HepG2 (cell line): ENCODE results near the gene SAPCD2. TPM values are rescaled to one million over a fixed set of nuclear protein-coding genes. Genes with fewer than 3 reads are reported as not detected.

ENCODE experiments used
- AKAP8 ChIP-seq: sonication (generic); formaldehyde crosslinking; IDR thresholded peaks from 2 replicates; pipeline ENCODE4 v1.5.1; 2020; ENCODE audit warnings: mild to moderate bottlenecking, missing genetic modification reagents
- CBX1 ChIP-seq: IDR thresholded peaks from one replicate; pipeline ENCODE4 v1.6.1; 2016; ENCODE audit warnings: antibody characterized with exemption, low read depth
- CBX5 ChIP-seq: sonication (generic); formaldehyde crosslinking; IDR thresholded peaks from 2 replicates; pipeline ENCODE4 v1.4.0; 2020; ENCODE audit warnings: missing genetic modification reagents, borderline replicate concordance
- CERS6 ChIP-seq: sonication (generic); formaldehyde crosslinking; IDR thresholded peaks from 2 replicates; pipeline ENCODE4 v1.5.0; 2020; ENCODE audit warnings: missing genetic modification reagents
- CHD2 ChIP-seq: IDR thresholded peaks from 2 replicates; pipeline ENCODE4 v1.6.1; 2011; ENCODE audit warnings: low read depth, low read length, improper control_type of control experiment
- ERF ChIP-seq: IDR thresholded peaks from 2 replicates; pipeline ENCODE4 v1.6.1; 2018; ENCODE audit warnings: missing biosample characterization, missing genetic modification reagents
- ETV5 ChIP-seq: IDR thresholded peaks from 2 replicates; pipeline ENCODE4 v1.6.1; 2018; ENCODE audit warnings: missing biosample characterization, missing genetic modification reagents, inconsistent platforms, borderline replicate concordance
- FOXA1 ChIP-seq, 2 experiments: fragments of 450-650 bp in 1 of 2; sonication (generic) in 1 of 2; formaldehyde crosslinking in 1 of 2; IDR thresholded peaks; 2 replicates each; pipeline versions ENCODE4 v1.4.0 to v1.6.1; 2016 to 2020; ENCODE audit warnings: missing genetic modification reagents in 1 of 2
- FOXC1 ChIP-seq: sonication (generic); formaldehyde crosslinking; IDR thresholded peaks from 2 replicates; pipeline ENCODE4 v1.8.0; 2022; ENCODE audit warnings: mild to moderate bottlenecking, missing genetic modification reagents, borderline replicate concordance
- HNRNPLL ChIP-seq: fragments of 200-400 bp; formaldehyde crosslinking; IDR thresholded peaks from 2 replicates; pipeline ENCODE4 v1.6.1; 2017; ENCODE audit warnings: mild to moderate bottlenecking, low read depth, low read length; ENCODE audit not compliant: poor library complexity, severe bottlenecking
- KLF15 ChIP-seq: sonication (generic); formaldehyde crosslinking; IDR thresholded peaks from 2 replicates; pipeline ENCODE4 v1.8.1; 2023; ENCODE audit warnings: borderline replicate concordance, mild to moderate bottlenecking, inconsistent platforms, missing genetic modification reagents, mixed read lengths
- NCOA1 ChIP-seq: sonication (generic); formaldehyde crosslinking; IDR thresholded peaks from 2 replicates; pipeline ENCODE4 v1.9.0; 2021; ENCODE audit warnings: missing genetic modification reagents
- NR0B2 ChIP-seq: sonication (generic); formaldehyde crosslinking; IDR thresholded peaks from 2 replicates; pipeline ENCODE4 v1.4.0; 2020; ENCODE audit warnings: mild to moderate bottlenecking, missing genetic modification reagents
- PHF20 ChIP-seq: sonication (generic); formaldehyde crosslinking; IDR thresholded peaks from 2 replicates; pipeline ENCODE4 v1.5.0; 2020; ENCODE audit warnings: mild to moderate bottlenecking, missing genetic modification reagents
- SALL1 ChIP-seq: sonication (generic); formaldehyde crosslinking; IDR thresholded peaks from 2 replicates; pipeline ENCODE4 v1.8.0; 2022; ENCODE audit warnings: mild to moderate bottlenecking, missing genetic modification reagents
- SAP130 ChIP-seq: IDR thresholded peaks from 2 replicates; pipeline ENCODE4 v1.6.1; 2016; ENCODE audit warnings: low read depth
- TEAD3 ChIP-seq: optimal IDR thresholded peaks from 2 replicates; pipeline ENCODE3; 2016; ENCODE audit warnings: borderline replicate concordance
- ZFAT ChIP-seq: sonication (generic); formaldehyde crosslinking; conservative IDR thresholded peaks from 2 replicates; pipeline ENCODE4 v1.8.1; 2023; ENCODE audit warnings: missing genetic modification reagents, inconsistent platforms
- ZNF205 ChIP-seq: IDR thresholded peaks from 2 replicates; pipeline ENCODE4 v1.6.1; 2018; ENCODE audit warnings: missing biosample characterization, missing genetic modification reagents
- ZNF274 ChIP-seq: sonication (generic); formaldehyde crosslinking; IDR thresholded peaks from 2 replicates; pipeline ENCODE4 v1.5.1; 2020; ENCODE audit warnings: mild to moderate bottlenecking, missing genetic modification reagents
- ZNF512 ChIP-seq: sonication (generic); formaldehyde crosslinking; IDR thresholded peaks from 2 replicates; pipeline ENCODE4 v1.4.0; 2020; ENCODE audit warnings: mild to moderate bottlenecking, missing genetic modification reagents
- ZNF737 ChIP-seq: sonication (generic); formaldehyde crosslinking; IDR thresholded peaks from 2 replicates; pipeline ENCODE4 v1.5.0; 2020; ENCODE audit warnings: missing genetic modification reagents, mild to moderate bottlenecking, borderline replicate concordance
- ZNF773 ChIP-seq: sonication (generic); formaldehyde crosslinking; IDR thresholded peaks from 2 replicates; pipeline ENCODE4 v1.4.0; 2020; ENCODE audit warnings: missing genetic modification reagents, borderline replicate concordance
- polyA plus RNA-seq, 8 experiments: library from polyadenylated mRNA; depleted of rRNA in 3 of 8; stranded (reverse) in 7 of 8; unstranded in 1 of 8; fragments of >200 nt; fragmentation: Illumina TruSeq in 4 of 8; extraction: Trizol in 4 of 8; gene quantifications; 2 replicates each; pipeline versions ENCODE4 v1.2.1 to v1.2.3, GENCODE V29; 2011 to 2016; ENCODE audit warnings: low read depth in 4 of 8, missing spikeins in 1 of 8, mixed read lengths in 1 of 8; ENCODE audit not compliant: insufficient read depth in 1 of 8
- total RNA-seq, 5 experiments: library from RNA; depleted of rRNA; stranded (reverse); fragments of >200 nt; fragmentation: Illumina TruSeq; extraction: Trizol; gene quantifications; 2 replicates each; pipeline ENCODE4 v1.2.3, GENCODE V29; 2016; ENCODE audit warnings: low read depth in 1 of 5
- TF ChIP-seq, protein P1 (sequence below): sonication (generic); formaldehyde crosslinking; IDR thresholded peaks from 2 replicates; pipeline ENCODE4; 2020; ENCODE audit warnings: missing genetic modification reagents, mild to moderate bottlenecking, borderline replicate concordance

The SAPCD2 gene
- total and polyA plus RNA-seq, 2 of the 13 experiments (the other 11 are each of a cell fraction or from before 2014, with no cell fraction given): 21.9 to 42.8 TPM

DNA sequence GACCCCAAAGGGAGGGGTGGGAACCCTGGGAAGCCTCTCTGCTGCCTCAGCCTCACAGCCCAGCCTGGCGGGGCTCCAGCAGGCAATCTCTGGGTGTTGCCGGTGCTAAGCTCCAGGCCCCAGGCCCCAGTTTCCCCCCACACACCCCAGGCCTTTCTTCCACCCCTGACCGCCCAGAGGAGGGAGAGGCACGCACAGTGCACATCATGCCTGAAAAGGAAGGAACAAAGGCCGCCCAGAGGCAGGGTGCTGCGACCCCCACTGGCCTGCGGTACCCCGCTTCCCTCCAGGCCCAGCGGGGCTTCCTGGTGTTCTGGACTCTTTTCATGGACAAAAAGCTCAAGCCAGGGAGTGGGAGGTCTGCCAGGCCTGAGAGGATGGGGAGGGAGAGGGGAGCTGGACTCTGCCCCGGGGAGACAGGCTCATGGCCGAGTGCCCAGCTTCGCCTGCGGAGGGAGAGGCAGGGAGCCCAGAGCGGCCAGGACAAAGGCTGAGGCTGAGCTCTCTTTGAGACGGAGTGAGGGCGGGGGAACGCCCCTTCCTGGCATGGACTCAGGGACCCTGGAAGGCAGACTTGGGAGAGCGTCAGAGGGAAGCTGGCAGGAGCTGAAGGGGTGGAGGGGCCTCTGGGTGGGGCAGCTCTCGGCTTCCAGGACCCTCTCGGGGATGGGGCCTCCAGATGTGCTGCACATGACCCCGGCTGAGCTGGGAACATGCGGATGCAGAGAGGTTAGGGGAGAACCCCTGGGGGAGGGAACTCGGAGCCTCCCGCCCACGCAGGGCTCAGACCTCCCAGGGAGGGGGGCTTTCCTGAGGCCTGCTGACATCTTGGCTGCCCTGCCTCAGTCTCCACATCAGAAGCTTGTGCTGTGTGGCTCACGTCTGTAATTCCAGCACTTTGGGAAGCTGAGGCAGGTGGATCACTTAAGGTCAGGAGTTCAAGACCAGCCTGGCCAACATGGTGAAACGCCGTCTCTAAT is 14.7 kb downstream of the SAPCD2 start (continued):
- TF ChIP-seq, protein P1, sequence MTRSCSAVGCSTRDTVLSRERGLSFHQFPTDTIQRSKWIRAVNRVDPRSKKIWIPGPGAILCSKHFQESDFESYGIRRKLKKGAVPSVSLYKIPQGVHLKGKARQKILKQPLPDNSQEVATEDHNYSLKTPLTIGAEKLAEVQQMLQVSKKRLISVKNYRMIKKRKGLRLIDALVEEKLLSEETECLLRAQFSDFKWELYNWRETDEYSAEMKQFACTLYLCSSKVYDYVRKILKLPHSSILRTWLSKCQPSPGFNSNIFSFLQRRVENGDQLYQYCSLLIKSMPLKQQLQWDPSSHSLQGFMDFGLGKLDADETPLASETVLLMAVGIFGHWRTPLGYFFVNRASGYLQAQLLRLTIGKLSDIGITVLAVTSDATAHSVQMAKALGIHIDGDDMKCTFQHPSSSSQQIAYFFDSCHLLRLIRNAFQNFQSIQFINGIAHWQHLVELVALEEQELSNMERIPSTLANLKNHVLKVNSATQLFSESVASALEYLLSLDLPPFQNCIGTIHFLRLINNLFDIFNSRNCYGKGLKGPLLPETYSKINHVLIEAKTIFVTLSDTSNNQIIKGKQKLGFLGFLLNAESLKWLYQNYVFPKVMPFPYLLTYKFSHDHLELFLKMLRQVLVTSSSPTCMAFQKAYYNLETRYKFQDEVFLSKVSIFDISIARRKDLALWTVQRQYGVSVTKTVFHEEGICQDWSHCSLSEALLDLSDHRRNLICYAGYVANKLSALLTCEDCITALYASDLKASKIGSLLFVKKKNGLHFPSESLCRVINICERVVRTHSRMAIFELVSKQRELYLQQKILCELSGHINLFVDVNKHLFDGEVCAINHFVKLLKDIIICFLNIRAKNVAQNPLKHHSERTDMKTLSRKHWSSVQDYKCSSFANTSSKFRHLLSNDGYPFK (CRISPR knock-in tag): peak; percentile 40; the same call in 1 of the 2 replicates
- peak; percentile 17 for TF ChIP-seq CBX1
- peak; percentile 39 for TF ChIP-seq HNRNPLL
- TF ChIP-seq ETV5 (CRISPR knock-in tag): peak; percentile 62; the same call in 1 of the 2 replicates
- TF ChIP-seq ZNF737 (CRISPR knock-in tag): no peak
- TF ChIP-seq TEAD3 (CRISPR knock-in tag): peak; percentile 46
- no peak for TF ChIP-seq PHF20 (CRISPR knock-in tag)
- TF ChIP-seq FOXA1 (IDR thresholded peaks at IDR 0.05): no peak
- no peak for TF ChIP-seq FOXA1 (CRISPR knock-in tag; IDR thresholded peaks at IDR 0.05)
- TF ChIP-seq CBX5: no peak
- no peak for TF ChIP-seq KLF15 (CRISPR knock-in tag)
- no peak for TF ChIP-seq NCOA1 (CRISPR knock-in tag)
- no peak for TF ChIP-seq CERS6 (CRISPR knock-in tag)
- peak; percentile 82 for TF ChIP-seq AKAP8 (CRISPR knock-in tag)
- TF ChIP-seq ERF (CRISPR knock-in tag): peak; percentile 55
- TF ChIP-seq SAP130 (CRISPR knock-in tag): peak; percentile 74
- TF ChIP-seq NR0B2: no peak
- no peak for TF ChIP-seq CHD2
- TF ChIP-seq FOXC1: no peak
- TF ChIP-seq ZNF205 (CRISPR knock-in tag): peak; percentile 39; the same call in 1 of the 2 replicates
- no peak for TF ChIP-seq ZFAT (CRISPR knock-in tag)
- TF ChIP-seq ZNF274 (CRISPR knock-in tag): 0 out of 2 replicates have a peak, but pooled peaks have one; percentile 59
- TF ChIP-seq ZNF512 (CRISPR knock-in tag): no peak
- TF ChIP-seq SALL1 (CRISPR knock-in tag): peak; percentile 72
- no peak; the same call in 1 of the 2 replicates for TF ChIP-seq ZNF773 (CRISPR knock-in tag)
